Activated CD8-positive, alpha-beta memory T cell treated with anti-CD3 and anti-CD28 coated beads for 24 hours (primary cell): Measurements from ENCODE around the gene SPAG5.
A peak's percentile ranks its signal among the peaks of the same experiment; 100 is the strongest.
"Not testable (repeated sequence)": the region's sequence is repeated elsewhere in the genome, so short reads cannot be mapped to it uniquely, and the experiment has no call there.

Experiments
- DNase-seq: peaks from one replicate; pipeline ENCODE4 v3.0.0-alpha.2; 2020

The SPAG5 gene

DNA sequence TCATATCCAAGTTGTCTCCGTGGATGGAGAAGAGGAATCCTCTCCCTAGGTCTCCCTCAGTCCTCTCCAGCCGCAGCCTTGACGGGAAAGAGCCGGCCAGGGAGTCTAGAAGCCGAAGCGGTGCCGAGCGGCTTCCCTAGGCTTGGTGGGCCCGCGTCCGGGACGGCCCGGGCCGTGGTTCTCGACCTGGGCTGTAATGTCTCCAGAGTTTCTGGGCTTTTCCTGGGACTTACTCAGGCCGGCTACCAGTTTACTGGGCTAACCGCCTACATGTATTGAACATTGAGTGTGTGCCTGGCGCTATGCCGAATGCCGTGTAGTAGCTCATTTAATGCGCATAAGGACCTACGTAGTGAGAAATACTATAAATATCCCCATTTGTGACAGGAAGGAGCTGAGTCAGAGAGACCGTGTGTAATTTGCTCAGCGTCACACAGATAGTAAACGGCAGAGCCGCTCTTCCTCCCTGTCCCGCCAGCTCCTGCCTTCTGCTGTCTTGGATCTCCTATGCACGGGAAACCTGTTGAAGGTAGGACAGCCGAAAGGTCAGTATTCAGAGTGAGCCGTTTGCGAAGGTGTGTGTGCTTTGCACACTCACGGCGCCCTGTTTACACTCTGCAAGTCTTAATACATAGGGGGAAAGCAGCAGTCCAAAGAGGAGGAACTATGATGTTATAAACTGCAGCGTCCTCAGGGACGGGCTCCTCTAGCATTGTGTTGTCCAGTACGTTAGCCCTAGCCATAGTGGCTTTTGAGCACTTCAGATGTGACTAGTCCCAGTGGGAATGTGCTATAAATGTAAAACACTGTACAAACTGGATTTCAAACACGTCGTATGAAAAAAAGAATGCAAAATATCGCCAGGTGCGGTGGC, 723 bp upstream of the SPAG5 start:
- DNase-seq, result no peak

DNA sequence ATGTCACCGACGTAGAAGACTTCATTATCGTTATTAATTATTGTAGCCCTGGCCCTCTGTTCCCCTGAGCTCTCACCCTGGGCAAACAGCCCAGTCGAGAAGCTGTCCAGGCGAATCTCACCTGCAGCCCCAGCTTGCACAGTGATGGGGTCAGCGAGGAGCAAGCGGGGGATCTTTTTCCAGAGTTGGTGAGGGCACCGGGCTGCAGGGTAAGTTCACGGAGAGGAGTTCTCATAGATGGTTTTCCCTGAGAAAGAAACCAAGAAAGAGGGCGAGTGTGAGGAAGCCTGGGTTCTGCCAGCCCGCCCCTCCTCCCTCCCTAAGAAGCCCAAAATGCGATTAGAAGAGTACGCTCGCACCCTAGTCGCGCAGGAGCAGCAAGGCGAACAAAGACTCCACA, 436 bp downstream of the SPAG5 start:
- no peak for DNase-seq

DNA sequence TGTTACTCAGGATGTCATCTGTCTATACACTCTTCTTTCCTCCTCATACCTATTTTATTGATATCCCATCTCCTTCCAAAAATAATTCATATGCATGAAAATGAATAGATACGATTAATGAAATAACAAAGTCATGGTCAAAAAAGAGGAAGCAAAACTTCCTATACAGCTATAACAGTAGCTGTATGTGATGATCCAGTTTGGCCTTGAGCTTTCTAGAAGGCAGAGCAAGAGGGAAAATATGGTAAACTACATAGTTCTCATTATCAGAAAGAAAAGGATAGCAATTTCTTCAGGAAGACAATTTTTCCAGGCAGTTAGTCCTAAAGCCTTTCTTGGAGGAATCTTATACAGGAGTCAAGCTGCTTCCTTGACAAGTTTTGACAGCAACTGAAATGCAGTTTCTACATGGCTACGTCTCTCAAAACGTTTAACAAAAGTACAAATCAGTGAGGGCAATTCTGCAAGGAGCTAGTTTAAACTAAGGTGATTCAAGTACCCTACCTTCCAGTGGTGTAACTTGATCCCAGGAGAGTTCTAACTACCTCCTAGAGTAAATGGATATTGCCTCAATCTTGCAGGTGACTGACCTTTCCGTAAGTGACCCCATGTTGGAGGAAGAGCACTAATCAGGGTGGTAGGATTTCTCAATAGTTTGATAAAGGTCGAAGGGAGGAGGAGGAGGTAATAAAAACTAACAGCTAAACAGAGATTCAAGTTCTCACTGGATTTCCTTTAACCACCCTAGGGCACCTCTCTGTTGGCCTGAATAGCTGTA, 1.0 kb downstream of the SPAG5 start:
- no peak for DNase-seq

DNA sequence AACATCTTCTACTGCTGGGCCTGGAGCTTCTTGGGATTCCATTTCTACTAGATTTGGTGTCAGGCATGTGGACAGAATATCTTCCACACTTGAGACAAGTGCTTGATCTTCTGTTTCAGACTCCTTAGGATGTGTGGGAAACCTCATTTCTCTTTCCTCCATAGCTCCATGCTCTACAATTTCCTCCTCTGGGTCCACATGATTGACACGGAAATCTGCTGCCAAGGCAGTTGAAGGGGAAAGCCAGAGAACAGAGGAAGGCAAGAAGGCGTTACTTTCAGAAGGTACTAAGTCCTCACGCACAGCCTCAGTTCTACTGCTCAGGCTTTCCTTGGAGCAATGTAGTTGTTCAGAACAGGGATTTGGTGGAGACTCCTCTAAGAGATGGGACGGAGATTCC, 6.6 kb downstream of the SPAG5 start:
- DNase-seq, result no peak

DNA sequence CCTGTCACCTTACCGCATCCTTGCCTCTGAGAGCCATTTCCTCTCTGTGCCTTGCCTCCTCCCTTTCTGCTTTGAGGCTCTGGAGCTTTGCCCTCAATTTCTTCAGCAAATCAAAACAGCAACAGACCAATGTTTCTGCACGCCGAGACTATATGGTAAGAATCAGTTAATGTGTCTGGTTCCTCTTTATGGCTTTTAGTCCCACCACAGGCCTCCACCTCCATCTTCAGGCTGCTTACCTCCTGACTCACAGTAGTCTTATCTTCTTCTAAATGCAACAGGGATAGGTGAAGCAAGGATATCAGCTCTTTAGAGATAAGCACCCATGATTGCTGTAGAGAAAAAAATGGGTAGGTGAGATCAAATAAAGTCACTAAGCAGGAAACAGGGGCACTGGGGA, 13.0 kb downstream of the SPAG5 start:
- DNase-seq, result no peak

DNA sequence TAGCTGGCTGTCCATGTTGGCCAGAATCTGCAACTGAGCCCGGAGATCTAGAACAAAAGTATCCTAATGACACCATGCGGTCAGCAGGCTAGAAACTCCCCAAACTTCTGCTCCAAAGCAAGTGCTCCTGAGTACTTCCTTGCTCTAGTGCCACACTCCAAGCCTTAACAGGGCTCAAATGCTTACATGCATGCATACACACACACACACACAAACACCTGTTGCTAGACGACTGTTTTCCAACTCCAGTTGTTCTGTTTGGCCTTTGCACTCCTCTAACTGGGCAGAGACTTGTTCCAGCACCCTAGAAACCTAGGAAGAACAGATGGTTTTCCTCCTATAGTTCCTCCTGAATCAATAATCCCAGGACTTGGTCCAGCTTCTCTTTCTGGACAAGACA, 14.4 kb downstream of the SPAG5 start:
- DNase-seq, result no peak

DNA sequence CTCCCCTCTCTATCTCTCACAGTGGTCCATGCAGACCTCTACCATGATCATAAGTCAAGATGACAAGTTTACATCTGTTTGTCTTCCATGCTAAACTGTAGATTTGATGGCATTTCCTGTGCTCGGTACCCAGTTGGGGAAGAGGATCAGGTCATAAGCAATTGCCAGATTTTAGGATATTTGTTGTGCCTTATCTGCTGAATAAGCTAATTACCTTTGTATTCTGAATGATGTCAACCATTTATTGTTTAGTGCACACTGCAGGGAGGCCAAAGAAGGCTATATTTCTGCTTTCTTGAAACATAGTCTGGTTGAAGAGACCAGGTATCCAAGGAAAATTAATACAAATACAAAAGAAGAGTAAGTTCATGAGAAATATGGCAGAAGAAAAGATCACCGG, 16.3 kb downstream of the SPAG5 start:
- DNase-seq, result no peak

DNA sequence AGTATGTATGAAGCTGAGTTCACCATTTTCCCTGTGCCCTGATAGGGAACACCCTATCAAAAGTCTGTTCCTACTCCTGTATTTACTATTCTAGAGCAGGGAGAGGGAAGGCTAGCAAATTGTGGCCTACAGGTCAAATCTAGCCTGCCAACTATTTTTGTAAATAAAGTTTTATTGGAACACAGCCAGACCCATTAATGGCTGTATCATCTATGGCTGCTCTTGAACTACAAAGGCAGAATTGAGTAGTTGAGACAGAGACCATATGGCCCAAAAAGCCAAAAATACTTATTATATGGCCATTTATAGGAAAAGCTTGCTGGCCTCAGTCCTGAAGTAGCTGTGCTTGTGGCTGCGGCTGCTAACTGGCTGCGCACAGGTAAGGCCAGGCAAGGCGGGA, 17.9 kb downstream of the SPAG5 start:
- no peak for DNase-seq

DNA sequence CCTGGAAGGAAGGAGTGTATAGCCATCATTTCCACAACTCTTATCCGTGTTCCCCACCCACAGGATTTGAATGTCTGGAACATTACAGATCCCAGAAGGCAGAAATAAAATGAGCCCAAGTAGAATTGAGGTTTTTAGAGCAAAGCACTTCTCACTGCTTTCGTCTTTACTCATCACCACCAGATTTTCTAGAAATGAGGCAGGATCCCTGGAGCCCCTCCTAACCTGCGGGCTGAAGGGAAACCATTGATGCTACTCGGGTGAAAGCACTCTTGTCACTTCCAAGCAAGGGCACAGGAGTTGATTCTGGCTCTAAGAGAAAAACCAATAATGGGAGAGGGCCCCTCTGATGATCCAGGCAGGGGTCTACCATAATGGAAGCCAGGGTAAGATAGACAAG, 19.3 kb downstream of the SPAG5 start:
- DNase-seq, result no peak

DNA sequence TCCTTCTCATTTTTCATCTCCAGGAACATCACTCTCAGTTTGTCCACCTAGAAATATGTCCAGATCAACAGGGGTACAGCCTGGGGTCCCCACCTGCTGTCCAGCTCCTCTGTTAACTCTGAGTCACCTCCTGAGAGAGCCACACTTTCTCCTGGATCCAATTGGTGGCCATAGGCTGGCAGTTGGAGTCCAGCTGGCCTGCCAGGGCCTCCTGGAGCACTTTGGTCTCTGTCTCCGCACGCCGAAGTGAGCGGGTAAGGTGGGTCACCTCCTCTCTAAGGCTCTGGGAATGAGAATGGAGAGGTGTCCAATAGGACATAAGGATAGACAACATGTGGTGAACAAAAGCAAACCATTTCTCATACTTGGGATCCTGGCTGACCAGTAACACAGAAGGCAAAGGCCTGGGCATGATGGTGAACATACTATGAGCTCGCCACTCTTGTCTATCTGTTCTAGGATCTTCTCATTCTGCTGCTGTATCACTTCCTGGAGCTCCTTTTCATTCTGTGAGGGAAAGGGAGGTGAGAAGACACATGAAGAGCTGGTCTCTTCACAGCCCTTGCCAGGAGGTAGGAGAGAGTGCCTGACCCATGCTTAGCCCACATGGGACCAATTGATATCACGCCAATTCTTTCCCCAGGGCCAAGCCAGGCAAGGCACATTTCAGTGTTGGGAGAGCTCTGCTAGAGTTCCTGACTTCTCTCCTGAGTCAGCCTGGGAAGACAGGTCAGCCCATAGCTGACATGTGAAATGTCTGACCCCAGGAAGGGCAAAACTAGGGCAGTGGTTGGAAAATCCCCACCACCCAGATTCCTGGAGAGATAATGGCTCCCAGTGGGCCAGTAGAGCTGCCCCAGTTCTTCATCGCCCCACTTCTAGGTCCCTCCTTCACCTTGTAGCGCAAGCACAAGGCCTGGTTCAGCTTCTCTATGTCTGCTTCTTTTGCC, 20.3 kb downstream of the SPAG5 start:
- no peak for DNase-seq

DNA sequence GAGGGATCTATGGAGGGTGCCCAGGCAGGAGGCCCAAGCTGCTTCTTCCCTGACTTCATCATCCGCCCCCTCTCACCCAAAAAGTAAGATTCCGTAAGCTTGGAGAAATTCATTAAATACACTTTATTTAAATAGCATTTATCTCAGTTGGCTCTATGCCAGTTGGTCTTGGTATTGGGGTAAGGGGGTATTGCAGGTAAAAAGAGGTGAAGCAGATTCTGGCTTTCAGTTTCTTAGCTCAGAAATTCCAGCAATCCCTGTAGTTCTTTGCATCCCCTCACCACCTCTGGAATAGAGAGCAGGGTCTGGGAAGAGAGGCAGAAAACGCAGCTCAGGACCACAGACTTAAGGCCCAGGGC, 21.4 kb downstream of the SPAG5 start:
- DNase-seq, result no peak

DNA sequence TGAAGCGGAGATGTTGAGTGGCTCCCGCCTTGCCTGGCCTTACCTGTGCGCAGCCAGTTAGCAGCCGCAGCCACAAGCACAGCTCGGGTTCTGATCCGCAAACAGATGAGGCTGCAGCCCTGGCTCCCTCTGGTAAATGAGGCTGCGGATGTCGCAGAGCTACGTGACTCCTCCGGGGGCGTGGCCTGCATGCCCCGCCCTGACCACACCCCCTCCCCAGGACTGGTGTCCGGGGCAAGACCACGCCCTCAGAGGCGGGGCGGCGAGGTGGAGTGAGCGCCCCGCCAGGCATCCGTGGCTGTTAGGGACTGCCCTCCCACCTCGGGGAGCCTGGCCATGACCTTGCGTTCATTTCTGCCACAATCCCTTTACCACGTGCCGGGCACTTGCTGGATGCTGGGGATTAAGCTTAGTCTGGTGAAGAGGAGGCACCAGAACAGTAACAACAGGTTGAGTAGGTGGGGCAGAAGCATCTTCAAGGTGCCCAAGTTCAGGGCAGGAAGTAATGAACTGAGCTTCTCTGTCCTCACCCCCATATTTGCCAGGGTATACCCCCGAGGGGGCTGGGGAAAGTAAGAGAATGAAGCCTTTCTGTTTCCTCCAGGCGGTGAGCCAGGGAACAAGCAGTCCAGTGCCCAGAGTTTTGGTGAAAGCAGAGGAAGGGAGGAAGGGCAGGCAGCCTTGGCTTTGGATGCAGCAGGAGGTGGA, 21.9 kb downstream of the SPAG5 start, which contains the start of gene ALDOC:
TSS of gene ALDOC (minus strand) at position 138 of the 708 bp plus-strand sequence. CDS start 1,363 bp downstream, outside the sequence.
- DNase-seq, result peak; percentile 98

DNA sequence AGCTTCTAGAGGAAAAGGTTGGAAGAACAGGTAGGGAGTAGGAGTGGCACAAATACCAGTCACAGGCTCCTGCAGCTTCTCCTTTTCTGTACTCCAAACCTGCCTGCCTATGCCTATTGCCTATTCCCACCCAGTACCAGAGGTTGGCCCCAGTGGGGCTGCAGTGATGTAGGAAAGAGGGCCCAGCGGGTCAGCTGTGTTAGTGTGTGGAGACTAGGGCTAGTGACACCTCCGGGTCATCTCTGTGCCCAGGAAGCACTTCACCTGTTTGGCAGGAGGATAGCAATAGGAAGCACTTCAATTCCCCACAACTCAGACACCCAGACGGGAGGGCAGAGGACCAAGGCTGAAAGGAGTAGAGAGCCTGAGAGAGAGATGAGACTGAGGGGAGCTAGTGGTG, 22.8 kb downstream of the SPAG5 start:
- DNase-seq, result not testable (repeated sequence)

DNA sequence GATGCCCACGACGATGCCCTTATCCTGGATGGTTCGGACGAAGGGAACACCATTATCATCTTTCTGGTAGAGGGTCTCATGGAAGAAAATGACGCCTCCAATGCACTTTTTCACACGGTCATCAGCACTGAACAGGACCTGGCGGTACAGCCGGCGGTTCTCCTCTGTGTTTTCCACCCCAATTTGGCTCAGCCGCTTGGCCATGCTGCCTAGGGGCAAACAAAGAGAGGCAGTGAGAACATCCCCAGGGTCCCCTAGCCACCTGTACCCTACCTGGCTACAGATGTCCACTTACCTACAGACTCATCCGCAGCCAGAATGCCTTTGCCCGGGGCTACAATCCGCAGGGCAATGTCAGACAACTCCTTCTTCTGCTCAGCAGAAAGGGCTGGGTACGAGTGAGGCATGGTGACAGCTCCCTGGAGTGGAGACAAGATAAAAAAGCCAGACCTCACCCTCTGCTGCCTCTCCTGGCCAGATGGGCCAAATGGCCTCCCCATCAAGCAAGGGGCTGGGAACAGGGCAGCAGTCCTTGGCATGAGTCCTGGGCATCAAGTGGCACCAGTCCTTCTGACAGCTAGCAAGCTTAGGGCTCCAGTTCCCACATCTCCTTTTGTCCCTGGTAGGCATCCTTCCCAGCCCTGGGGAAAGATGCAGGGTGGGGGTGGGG, 23.6 kb downstream of the SPAG5 start:
- DNase-seq, result no peak

DNA sequence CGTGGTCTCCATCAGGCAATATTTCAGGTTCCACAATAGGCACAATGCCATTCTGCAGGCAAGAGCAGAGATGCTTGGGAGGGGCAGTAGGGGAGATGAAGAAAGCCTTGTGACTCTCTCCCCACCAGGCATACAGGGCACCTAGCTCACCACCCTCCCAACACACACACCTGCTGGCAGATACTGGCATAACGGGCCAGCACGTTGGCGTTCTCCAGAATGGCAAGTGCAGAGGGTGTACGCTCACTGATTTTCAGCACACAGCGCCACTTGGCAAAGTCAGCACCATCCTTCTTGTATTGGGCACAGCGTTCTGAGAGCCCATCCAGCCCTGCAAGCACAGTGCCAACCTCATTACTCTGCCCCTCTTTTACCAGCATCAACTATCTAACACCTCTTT, 24.3 kb downstream of the SPAG5 start:
- no peak for DNase-seq

DNA sequence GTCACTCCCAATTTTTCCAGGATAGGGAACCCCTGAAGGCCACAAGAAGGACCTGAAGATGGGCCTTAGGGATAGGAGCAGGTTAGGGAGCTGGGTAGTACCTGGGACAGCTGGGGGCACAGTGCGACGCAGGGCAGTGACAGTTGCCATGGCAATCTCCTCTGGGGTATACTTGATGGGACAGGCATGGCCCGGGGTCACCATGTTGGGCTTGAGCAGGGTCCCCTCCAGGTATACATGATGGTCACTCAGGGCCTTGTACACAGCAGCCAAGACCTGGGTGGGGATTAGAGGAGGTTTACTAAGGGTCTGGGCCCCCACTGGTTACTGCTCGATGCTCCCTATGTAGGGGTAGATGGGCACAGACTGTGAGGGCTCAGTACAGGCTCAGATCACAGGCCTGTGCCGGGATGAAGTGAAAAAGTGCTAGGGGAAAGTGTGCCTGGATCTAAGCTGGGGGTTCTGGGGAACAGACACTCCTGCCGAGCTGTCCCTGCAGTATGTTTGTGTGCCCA, 24.8 kb downstream of the SPAG5 start:
- DNase-seq, result no peak

DNA sequence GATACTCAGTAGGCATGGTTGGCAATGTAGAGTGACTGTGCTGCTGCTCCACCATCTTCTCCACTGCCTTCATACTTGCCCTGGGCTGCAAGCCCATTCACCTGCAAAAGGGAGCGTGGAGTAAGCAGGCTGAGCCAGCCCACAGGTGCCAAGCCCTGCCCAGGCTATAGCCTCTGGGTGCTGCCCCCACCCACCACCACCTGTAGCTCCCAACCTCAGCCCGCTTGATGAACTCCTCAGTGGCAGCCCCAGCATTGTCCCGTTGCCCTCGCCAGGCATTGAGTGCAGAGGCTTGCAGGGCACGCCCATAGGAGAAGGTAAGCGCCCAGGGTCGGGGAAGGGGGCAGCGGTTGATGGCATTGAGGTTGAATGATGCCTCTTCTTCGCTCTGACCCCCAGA, 25.3 kb downstream of the SPAG5 start:
- DNase-seq, result no peak

DNA sequence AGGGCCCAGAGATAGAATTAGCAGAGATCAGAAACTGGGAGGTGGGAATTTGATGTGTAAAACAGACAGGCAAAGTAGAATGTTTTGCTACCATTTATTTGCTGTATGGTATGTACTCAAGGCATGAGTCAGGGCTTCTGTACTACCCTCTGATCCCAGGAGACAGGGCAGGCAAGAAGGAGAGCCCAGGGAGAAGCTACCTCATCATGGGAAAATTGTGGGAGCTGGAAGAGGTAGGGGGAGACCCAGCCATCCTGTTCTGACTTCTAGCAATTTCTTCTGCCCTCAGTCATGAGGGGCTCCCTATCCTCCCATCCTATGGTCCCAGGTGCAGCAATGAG, 25.8 kb downstream of the SPAG5 start:
- DNase-seq, result no peak

DNA sequence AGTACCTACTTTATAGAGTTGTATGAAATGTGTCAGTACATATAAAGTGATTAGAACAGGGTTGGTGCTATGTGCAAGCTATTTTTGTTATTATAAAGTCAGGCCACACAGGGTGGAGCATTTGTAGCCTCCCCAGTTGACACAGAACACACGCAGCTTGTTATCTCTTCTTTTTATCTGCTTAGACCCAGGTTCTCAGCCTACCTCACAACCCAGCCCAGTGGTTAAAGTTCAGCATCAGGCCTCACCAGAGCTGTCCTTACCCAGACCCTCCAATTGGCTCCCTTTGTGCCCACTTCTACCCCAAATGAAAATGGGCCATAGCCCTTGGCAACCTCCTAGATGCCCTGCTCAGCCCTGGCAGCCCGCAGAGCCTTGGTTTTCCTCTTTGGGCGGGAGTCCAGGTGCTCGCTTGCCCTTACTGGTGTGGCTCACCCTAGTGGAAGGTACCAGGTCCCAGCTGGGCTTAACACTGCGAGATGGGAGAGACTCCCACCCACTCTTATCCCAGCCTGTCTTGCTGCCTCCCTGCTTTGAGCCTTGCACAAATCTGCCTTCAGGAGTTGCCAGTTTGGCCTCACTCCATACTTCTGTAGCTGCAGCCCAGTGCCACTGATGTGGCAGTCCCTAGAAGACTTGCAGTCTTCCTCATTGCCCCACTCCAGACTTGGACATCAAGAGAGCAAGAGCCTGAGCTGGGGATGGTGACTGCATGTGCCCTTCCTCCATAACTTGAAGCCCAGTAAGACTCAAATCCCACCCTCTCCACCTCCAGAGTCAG, 26.4 kb downstream of the SPAG5 start:
- no peak for DNase-seq

DNA sequence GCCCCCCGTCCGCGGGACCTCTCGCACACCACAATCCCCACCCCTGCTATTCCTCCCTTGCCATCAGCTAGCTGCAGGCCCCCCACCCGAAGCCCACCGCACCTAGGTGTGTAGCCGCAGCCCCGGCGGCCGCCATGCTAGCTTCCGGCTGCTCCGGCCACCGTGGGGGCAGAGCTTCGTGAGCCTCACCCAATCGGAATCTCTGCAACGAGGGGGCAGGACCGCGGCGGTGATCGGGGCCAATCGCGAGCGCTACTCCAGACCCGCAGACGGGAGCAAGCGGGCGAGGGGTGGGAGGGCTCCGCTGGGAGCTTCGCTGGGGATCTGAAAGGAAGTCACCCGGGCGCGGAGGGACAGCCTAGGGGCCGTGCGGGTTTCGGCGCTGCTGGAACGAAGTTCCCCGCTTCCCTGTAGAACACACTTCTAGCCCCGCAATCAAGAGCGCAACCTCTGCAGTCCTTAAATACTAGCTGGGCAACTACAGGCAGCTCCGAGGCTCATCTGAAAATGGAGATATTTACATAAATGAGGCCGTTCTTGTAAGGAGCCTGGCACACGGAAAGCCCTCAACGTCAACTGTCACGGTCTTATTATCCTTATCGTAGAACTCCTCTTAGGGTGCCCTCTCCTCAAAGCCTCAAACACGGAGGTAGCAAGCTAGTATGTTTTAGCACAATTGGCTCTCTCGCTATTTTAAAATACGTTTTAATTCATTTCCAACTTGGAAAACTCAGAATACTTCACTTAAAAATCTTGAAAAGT, 27.3 kb downstream of the SPAG5 start, which contains the start of gene PIGS:
TSS of gene PIGS (minus strand) at position 164 of the 762 bp plus-strand sequence. CDS start at position 136, 28 bp downstream.
- peak; percentile 95 for DNase-seq
